IMR-90 (cell line): ENCODE data around the gene CLTCL1. TPM values are rescaled to one million over a fixed set of nuclear protein-coding genes. Genes with fewer than 3 reads are reported as not detected.
A peak's percentile ranks its signal among the peaks of the same experiment; 100 is the strongest.

Source experiments
- ATAC-seq: fragments of 200-7000 bp; cut with Tn5 transposase; 2 replicates; pipeline ENCODE4 v1.9.1; 2020; ENCODE audit warnings: low read depth, mild to moderate bottlenecking, moderate library complexity
- BruUV-seq: library from RNA; stranded (reverse); fragments of 400-500 nt; replicated peaks from 2 replicates; lab custom pipeline; 2021; lab: Mats Ljungman, UMichigan
- CTCF ChIA-PET: fragments of 300-600 bp; formaldehyde crosslinking; extraction: SDS; loops from one replicate; lab custom pipeline; 2021; ENCODE audit warnings: antibody characterized with exemption; lab: Yijun Ruan, JAX
- POLR2A ChIA-PET: fragments of 300-600 bp; sonication (Branson Sonifier 250); formaldehyde crosslinking; loops from one replicate; lab custom pipeline; 2022; ENCODE audit warnings: antibody characterized with exemption; ENCODE audit not compliant: unreplicated experiment; lab: Charles Lee
- DNase-seq: peaks from one replicate; pipeline ENCODE4 v3.0.0; 2013
- H2AFZ ChIP-seq: replicated peaks from 2 replicates; pipeline ENCODE3; 2013; ENCODE audit warnings: low read length, mild to moderate bottlenecking; ENCODE audit not compliant: poor library complexity
- H2AK5ac ChIP-seq: 2 replicates; pipeline ENCODE4 v1.6.1; 2013; ENCODE audit warnings: low read depth, low read length, inconsistent platforms
- H2AK9ac ChIP-seq: replicated peaks from 2 replicates; pipeline ENCODE3; 2013; ENCODE audit warnings: mild to moderate bottlenecking, low read depth, low read length, moderate library complexity; ENCODE audit not compliant: poor library complexity
- H2BK120ac ChIP-seq: 2 replicates; pipeline ENCODE4 v1.6.1; 2013; ENCODE audit warnings: low read depth, low read length, inconsistent platforms
- H2BK15ac ChIP-seq: 3 replicates; pipeline ENCODE4 v1.6.1; 2013; ENCODE audit warnings: low read depth, low read length, inconsistent platforms
- H2BK20ac ChIP-seq: 2 replicates; pipeline ENCODE4 v1.6.1; 2013; ENCODE audit warnings: low read depth, mild to moderate bottlenecking, inconsistent platforms, low read length, moderate library complexity
- H2BK5ac ChIP-seq: 2 replicates; pipeline ENCODE4 v1.6.1; 2013; ENCODE audit warnings: mild to moderate bottlenecking, low read depth, low read length, inconsistent platforms; ENCODE audit not compliant: poor library complexity, severe bottlenecking
- H3K14ac ChIP-seq: replicated peaks from 2 replicates; pipeline ENCODE4 v1.6.1; 2013; ENCODE audit warnings: low read depth, low read length, inconsistent platforms
- H3K18ac ChIP-seq: 2 replicates; pipeline ENCODE4 v1.6.1; 2013; ENCODE audit warnings: low read depth, low read length, control low read depth
- H3K23ac ChIP-seq: 2 replicates; pipeline ENCODE4 v1.6.1; 2013; ENCODE audit warnings: low read depth, low read length, inconsistent platforms
- H3K27ac ChIP-seq: 2 replicates; pipeline ENCODE4 v1.5.1; 2013; ENCODE audit warnings: mild to moderate bottlenecking, control low read depth, low read length; ENCODE audit not compliant: insufficient read depth
- H3K27me3 ChIP-seq: 2 replicates; pipeline ENCODE4 v1.6.1; 2013; ENCODE audit warnings: low read length; ENCODE audit not compliant: control insufficient read depth, insufficient read depth
- H3K36me3 ChIP-seq: 2 replicates; pipeline ENCODE4 v1.6.1; 2013; ENCODE audit warnings: low read length, mixed read lengths; ENCODE audit not compliant: control insufficient read depth, insufficient read depth
- H3K4ac ChIP-seq: 2 replicates; pipeline ENCODE4 v1.6.1; 2013; ENCODE audit warnings: low read depth, low read length, inconsistent platforms
- H3K4me1 ChIP-seq: 2 replicates; pipeline ENCODE4 v1.6.1; 2013; ENCODE audit warnings: low read length, mixed read lengths; ENCODE audit not compliant: control insufficient read depth, insufficient read depth
- H3K4me2 ChIP-seq: 2 replicates; pipeline ENCODE4 v1.6.1; 2013; ENCODE audit warnings: low read depth, mild to moderate bottlenecking, control low read depth, low read length, moderate library complexity
- H3K4me3 ChIP-seq: 2 replicates; pipeline ENCODE4 v1.5.1; 2013; ENCODE audit warnings: low read depth, mild to moderate bottlenecking, control low read depth, low read length, moderate library complexity; ENCODE audit not compliant: insufficient read depth
- H3K56ac ChIP-seq: 2 replicates; pipeline ENCODE4 v1.6.1; 2013; ENCODE audit warnings: low read length, inconsistent platforms; ENCODE audit not compliant: insufficient read depth; ENCODE audit errors: extremely low read depth
- H3K79me1 ChIP-seq, 2 experiments: 2 replicates each; pipeline ENCODE4 v1.6.1; 2013; ENCODE audit warnings: low read length in 2 of 2, inconsistent platforms in 1 of 2, low read depth in 1 of 2
- H3K9ac ChIP-seq: 2 replicates; pipeline ENCODE4 v1.6.1; 2013; ENCODE audit warnings: low read depth, low read length, control low read depth
- H3K9me1 ChIP-seq: 2 replicates; pipeline ENCODE4 v1.6.1; 2013; ENCODE audit warnings: low read length, inconsistent platforms; ENCODE audit not compliant: insufficient read depth
- H3K9me3 ChIP-seq: 2 replicates; pipeline ENCODE4 v1.6.1; 2013; ENCODE audit warnings: low read length; ENCODE audit not compliant: control insufficient read depth, insufficient read depth
- H4K20me1 ChIP-seq: 2 replicates; pipeline ENCODE4 v1.6.1; 2013; ENCODE audit warnings: low read length, inconsistent platforms; ENCODE audit not compliant: insufficient read depth
- H4K5ac ChIP-seq: 2 replicates; pipeline ENCODE4 v1.6.1; 2013; ENCODE audit warnings: mild to moderate bottlenecking, low read depth, low read length, control low read depth
- H4K8ac ChIP-seq, 2 experiments: 2 replicates each; pipeline ENCODE4 v1.6.1; 2013; ENCODE audit warnings: low read depth in 2 of 2, low read length in 2 of 2, control low read depth in 1 of 2, inconsistent platforms in 1 of 2
- H4K91ac ChIP-seq: 2 replicates; pipeline ENCODE4 v1.6.1; 2013; ENCODE audit warnings: low read depth, low read length, inconsistent platforms; ENCODE audit not compliant: insufficient read depth
- BHLHE40 ChIP-seq: fragments of 150-350 bp; IDR thresholded peaks from 2 replicates; pipeline ENCODE4 v1.6.1; 2016; ENCODE audit warnings: mild to moderate bottlenecking, low read depth, low read length
- ELK1 ChIP-seq: fragments of 150-350 bp; IDR thresholded peaks from 2 replicates; pipeline ENCODE4 v1.6.1; 2016; ENCODE audit warnings: low read depth, mild to moderate bottlenecking, low read length, moderate library complexity, borderline replicate concordance
- MAFK ChIP-seq: IDR thresholded peaks from 2 replicates; pipeline ENCODE4 v1.6.1; 2012; ENCODE audit warnings: low read depth, low read length, improper control_type of control experiment
- MAZ ChIP-seq: IDR thresholded peaks from 2 replicates; pipeline ENCODE4 v1.6.1; 2012; ENCODE audit warnings: low read depth, mild to moderate bottlenecking, low read length, improper control_type of control experiment, moderate library complexity, borderline replicate concordance
- MXI1 ChIP-seq: IDR thresholded peaks from 2 replicates; pipeline ENCODE4 v1.6.1; 2012; ENCODE audit warnings: low read depth, mild to moderate bottlenecking, low read length, moderate library complexity, borderline replicate concordance
- SMC3 ChIP-seq: fragments of 150-350 bp; IDR thresholded peaks from 2 replicates; pipeline ENCODE4 v1.6.1; 2016; ENCODE audit warnings: low read depth, mild to moderate bottlenecking, antibody characterized with exemption, low read length, moderate library complexity
- USF2 ChIP-seq: fragments of 150-350 bp; IDR thresholded peaks from 2 replicates; pipeline ENCODE4 v1.6.1; 2017; ENCODE audit warnings: mild to moderate bottlenecking, antibody characterized with exemption, low read length, low read depth
- WGBS, 2 experiments: methylation state at CpG; one replicate each; pipeline versions ENCODE4 v1.1.5 to v1.1.7; 2013; ENCODE audit warnings: missing lambda C conversion rate in 2 of 2; ENCODE audit not compliant: insufficient read length in 1 of 2; ENCODE audit errors: extremely low coverage in 2 of 2; 5-methylcytosine and 5-hydroxymethylcytosine counted together
- dilution Hi-C: fragments of 300-500 bp; cut with HindIII; formaldehyde crosslinking; loops from one replicate; pipeline ENCODE4 v1.14.3; 2018; ENCODE audit warnings: low sequenced_read_pairs; ENCODE audit not compliant: unreplicated experiment
- in situ Hi-C: fragments of 300-500 bp; cut with MboI; formaldehyde crosslinking; loops from 3 replicates; pipeline ENCODE4 v1.14.3; 2019; ENCODE audit warnings: low sequenced_read_pairs, inconsistent platforms, mixed read lengths
- intact Hi-C: fragments of 100-400 bp; cut with micrococcal nuclease; formaldehyde crosslinking; loops from 2 replicates; pipeline ENCODE4 v1.10.0; 2022
- polyA plus RNA-seq, 3 experiments: library from polyadenylated mRNA; depleted of rRNA; stranded (reverse); fragments of >200 nt; gene quantifications; 2 replicates each; pipeline ENCODE4 v1.2.3, GENCODE V29; 2012; ENCODE audit warnings: low replicate concordance in 1 of 3
- total RNA-seq: library from RNA; depleted of rRNA; stranded (reverse); fragments of >200 nt; gene quantifications from 2 replicates; pipeline ENCODE4 v1.2.3, GENCODE V29; 2012

The CLTCL1 gene
- total and polyA plus RNA-seq, 2 of the 4 experiments (the other 2 are of a cell fraction), result 6.2 to 8.1 TPM

GRCh38 chr22:19169947-19170318 is 121.6 kb downstream of the CLTCL1 start:
- H3K9me1 ChIP-seq, result peaks cover 20% of the 10 kb centered on the region
- dilution Hi-C loops, result no loop called here
- H3K4me2 ChIP-seq, result no peak overlapping the region; the same call in 1 of the 2 replicates

More at GRCh38 chr22:19169947-19170318, 121.6 kb downstream of the CLTCL1 start:
- Histone ChIP-seq H3K18ac (no peak overlapping the region), H3K36me3 (no peaks in the 10 kb centered on the region), H4K91ac (no peak overlapping the region), H2AK9ac (peak overlapping the region; percentile 85), H3K14ac (no peak overlapping the region), H2BK120ac (no peak overlapping the region), H3K27me3 (peaks cover 33% of the 10 kb centered on the region), H3K9ac (no peak overlapping the region), H3K23ac (no peak overlapping the region), H4K8ac (peak overlapping the region in 1 of 2 experiments; percentile 60; a peak in 1 of 4 replicates), H3K4me1 (peaks cover 24% of the 10 kb centered on the region), H4K20me1 (peaks cover 6% of the 10 kb centered on the region; the same call in 1 of the 2 replicates), H3K4ac (no peak overlapping the region), H2AFZ (no peak overlapping the region), H2AK5ac (no peak overlapping the region), H4K5ac (no peak overlapping the region), H2BK5ac (no peak overlapping the region), H3K27ac (no peak overlapping the region), H3K9me3 (no peaks in the 10 kb centered on the region), H2BK15ac (no peak overlapping the region), H3K4me3 (no peak overlapping the region; the same call in 1 of the 2 replicates), H3K79me1 (peaks cover 12 to 45% of the 10 kb centered on the region in 2 experiments), H3K56ac (no peak overlapping the region), H2BK20ac (no peak overlapping the region)
- ChIA-PET POLR2A (no interaction called here), CTCF (no interaction called here)
- 39% methylated on average over 5 of the region's 7 CpGs; no CpG with 5 or more reads in 1 of the 2 experiments for WGBS, 2 experiments
- in situ Hi-C loops (no loop called here), intact Hi-C loops (no loop called here)
- no peak for DNase-seq
- no peak for ATAC-seq
- TF ChIP-seq MXI1, result no peak
- no peak for TF ChIP-seq USF2
- no peak for TF ChIP-seq MAFK
- TF ChIP-seq SMC3, result no peak
- TF ChIP-seq ELK1, result no peak
- TF ChIP-seq BHLHE40, result no peak
- TF ChIP-seq MAZ, result no peak
- BruUV-seq, result no TSS peak
